Smooth muscle cell of the pulmonary artery (primary cell): ENCODE data around the gene SPEG. TPM values are rescaled to one million over a fixed set of nuclear protein-coding genes. Genes with fewer than 3 reads are reported as not detected.

Source experiments
- total RNA-seq: library from RNA; depleted of rRNA; stranded (reverse); fragments of >200 nt; gene quantifications from 2 replicates; pipeline ENCODE4 v1.2.3, GENCODE V29; 2014

The SPEG gene
- total RNA-seq: 45.7 and 87.2 TPM in 2 replicates

DNA sequence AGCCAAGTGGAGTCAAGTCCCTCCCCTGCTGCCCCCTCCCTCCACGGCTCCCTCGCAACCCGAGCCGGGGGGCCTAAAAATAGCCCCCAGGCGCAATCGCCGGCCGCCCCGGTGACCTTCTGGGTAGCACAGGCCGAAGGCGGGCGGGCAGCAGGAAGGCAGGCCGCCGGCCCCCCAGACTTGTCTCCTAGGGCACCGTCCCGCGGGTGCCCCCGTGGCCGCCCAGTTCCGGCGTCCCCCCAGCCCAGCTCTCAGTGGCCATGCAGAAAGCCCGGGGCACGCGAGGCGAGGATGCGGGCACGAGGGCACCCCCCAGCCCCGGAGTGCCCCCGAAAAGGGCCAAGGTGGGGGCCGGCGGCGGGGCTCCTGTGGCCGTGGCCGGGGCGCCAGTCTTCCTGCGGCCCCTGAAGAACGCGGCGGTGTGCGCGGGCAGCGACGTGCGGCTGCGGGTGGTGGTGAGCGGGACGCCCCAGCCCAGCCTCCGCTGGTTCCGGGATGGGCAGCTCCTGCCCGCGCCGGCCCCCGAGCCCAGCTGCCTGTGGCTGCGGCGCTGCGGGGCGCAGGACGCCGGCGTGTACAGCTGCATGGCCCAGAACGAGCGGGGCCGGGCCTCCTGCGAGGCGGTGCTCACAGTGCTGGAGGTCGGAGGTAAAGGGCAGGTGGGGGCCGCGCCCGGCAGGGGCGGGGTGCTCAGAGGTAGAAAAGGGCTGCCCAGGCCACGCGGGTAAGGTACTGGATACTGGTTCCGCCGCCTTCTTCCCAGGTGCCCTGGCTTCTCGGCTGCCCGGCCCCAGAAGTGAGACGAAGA lies at the start of gene SPEG:
Gene SPEG (plus strand): TSS at position 126 of the 808 bp plus-strand sequence. CDS start 135 bp downstream, at position 261.

DNA sequence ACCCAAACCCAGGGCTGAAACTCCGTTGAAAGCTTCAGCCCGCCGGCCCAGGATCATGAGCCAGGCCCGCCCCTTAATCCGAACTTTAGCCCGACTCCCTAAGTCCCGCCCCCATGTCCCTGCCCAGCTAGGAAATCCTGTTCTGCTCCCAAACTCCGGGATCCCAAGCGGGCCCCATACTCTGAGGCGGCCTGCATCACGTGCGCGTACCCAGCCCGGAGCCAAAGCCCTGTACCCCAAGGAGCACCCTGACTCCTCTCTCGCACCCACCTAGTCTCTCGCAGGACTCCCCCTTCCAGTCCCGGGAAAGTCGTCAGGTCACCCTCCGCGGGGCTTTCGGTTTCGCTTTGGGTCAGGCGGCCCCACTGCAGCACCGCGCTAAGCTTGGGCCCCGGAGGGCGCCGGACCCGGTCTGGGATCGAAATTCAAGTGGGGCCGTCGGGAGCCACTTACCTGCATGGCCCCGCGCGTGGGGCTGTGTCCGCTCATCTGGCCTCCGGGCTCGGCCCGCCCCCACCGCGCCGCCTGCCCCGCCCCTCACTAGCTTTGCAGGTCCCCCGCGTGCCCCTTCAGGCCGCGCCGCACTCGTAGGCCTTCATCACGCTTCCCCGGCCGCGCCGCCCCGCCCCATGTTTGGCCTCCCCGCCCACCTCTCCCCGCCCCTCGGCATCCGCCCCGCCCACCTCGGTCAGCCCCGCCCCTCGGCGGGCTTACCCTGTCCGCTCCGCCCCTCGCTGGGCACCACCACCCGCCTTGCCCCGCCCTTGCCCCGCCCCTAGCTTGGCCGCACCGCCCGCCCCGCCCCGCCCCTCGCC lies 47.1 kb upstream of the SPEG start, which contains the start of gene DNPEP:
Gene DNPEP (minus strand): TSS at position 607 of the 815 bp plus-strand sequence. CDS start 118 bp downstream, at position 489.

DNA sequence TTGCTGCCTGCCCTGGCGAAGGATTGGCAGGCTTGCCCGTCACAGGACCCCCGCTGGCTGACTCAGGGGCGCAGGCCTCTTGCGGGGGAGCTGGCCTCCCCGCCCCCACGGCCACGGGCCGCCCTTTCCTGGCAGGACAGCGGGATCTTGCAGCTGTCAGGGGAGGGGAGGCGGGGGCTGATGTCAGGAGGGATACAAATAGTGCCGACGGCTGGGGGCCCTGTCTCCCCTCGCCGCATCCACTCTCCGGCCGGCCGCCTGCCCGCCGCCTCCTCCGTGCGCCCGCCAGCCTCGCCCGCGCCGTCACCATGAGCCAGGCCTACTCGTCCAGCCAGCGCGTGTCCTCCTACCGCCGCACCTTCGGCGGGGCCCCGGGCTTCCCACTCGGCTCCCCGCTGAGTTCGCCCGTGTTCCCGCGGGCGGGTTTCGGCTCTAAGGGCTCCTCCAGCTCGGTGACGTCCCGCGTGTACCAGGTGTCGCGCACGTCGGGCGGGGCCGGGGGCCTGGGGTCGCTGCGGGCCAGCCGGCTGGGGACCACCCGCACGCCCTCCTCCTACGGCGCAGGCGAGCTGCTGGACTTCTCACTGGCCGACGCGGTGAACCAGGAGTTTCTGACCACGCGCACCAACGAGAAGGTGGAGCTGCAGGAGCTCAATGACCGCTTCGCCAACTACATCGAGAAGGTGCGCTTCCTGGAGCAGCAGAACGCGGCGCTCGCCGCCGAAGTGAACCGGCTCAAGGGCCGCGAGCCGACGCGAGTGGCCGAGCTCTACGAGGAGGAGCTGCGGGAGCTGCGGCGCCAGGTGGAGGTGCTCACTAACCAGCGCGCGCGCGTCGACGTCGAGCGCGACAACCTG lies 16.3 kb upstream of the SPEG start, which contains the start of gene DES:
Gene DES (plus strand): TSS at position 223 of the 857 bp plus-strand sequence. CDS start 86 bp downstream, at position 309.

DNA sequence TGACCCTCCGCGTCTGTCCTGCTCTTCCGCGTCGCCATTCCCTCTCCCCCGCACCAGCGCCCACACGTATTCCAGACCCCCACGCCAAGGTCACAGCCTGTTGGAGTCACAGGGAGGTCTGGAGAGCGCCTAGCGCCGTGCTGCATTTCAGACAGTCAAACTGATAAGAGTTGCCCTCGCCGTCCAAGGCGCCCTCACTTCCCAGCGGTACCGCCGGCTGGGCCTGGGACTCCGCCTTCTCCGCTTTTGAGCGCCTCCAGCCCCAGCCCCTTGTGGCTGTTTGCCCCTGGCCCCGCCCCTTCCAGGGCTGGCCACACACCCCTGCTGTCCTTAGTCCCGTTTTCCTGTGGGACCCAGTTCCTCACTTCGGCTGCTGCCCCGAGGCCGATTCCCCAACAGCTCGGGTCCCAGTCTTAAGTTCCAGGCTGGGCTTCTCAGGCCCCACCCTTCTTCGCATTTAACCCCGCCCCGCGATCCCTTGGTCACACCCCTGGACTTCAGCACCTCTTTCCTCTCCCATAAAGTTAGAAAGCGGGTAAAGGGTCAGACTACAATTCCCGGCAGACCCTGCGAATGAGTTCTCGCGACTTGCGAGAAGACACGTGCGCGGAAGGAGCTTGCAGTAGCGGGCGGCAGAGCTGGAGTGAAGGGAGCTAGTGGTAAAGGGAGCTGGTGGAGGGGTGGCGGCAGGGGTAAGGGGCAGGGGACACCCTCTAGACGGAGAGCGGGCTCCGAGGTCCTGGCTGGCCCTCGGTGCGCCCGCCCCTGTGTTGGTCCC lies 63.8 kb downstream of the SPEG start, which contains the start of gene GMPPA:
Gene GMPPA (plus strand): TSS at position 612 of the 778 bp plus-strand sequence. CDS start 1,085 bp downstream, outside the sequence.

DNA sequence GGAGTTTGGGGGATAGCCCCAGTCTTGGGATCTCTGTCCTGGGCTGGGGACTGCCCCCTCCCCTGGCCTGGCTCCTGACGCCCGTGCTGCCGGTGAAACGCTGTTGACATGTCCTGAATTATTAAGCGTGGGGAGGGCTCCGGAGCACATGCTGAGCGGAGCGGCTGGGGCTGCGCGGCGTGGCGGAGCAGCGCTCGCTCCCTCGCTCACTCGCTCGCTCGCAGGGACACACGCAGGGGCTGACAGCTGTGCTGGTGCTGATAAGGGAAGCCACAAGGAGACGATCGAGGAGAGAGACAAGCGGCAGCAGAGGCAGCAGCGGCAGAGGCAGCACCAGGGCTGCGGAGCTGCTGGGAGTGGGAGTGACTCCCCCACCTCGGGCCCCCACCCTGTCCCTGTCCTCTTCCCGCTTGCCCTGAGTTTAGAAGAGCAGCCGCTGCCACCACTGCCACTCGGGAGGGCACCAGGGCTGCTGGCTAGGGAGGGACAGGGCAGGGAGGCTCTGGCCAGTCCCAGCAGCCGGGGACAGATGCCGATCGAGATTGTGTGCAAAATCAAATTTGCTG lies 79.6 kb downstream of the SPEG start, which contains the start of gene ASIC4:
Gene ASIC4 (plus strand): TSS at position 287 of the 566 bp plus-strand sequence. CDS start 243 bp downstream, at position 530.

DNA sequence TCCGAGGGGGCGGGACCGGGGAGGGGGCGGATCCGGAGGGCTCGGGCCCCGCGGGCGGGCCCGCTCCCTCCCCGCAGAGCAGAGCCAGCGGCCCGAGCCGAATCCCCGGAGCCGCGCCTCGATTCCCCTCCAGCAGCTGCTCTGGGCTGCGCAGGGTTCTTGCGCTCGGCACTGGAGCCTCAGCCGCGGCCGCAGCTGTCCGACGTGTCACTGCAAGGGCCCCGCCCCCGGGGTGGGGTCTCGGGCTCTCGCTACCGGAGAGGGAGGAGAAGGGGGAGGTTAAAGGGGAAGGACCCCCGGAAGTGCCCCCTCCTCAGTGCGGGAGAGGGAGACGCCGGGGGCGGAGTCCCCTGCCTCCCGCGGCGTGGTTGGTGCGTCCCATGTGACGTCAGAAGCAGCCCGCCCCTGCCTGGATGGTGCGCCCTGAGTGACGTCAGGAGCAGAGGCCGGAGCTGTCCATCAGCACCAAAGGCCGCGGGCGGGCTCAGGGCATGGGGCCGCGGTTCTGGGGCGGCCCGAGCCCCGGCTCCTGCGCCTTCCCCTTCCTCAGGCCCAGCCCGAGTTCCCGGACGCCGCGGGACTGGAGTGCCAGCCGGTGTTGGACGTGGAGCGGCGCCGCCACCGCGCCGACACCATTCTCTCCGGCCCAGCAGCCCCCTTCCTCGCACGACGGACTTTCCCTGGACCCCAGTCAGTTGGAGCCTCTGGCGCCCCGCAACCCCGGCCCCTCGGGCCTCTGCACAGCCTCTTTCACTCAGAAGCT lies 109.1 kb downstream of the SPEG start, which contains the start of the genes CHPF and TMEM198:
Gene CHPF (minus strand): TSS at position 214 of the 763 bp plus-strand sequence. CDS start 271 bp downstream, outside the sequence.
Gene TMEM198 (plus strand): TSS at position 433 of the 763 bp plus-strand sequence. CDS start 700 bp downstream, outside the sequence.

Other genes with a start within 250 kb of the SPEG start
- gene ZFAND2B, start 228.1 kb upstream of the SPEG start, total RNA-seq: 18.1 and 26.0 TPM in 2 replicates
- 69.9 and 77.9 TPM in 2 replicates for gene ABCB6, start 215.9 kb upstream of the SPEG start, total RNA-seq
- gene ATG9A, start 205.2 kb upstream of the SPEG start, total RNA-seq: 73.2 and 73.7 TPM in 2 replicates
- 41.4 and 52.1 TPM in 2 replicates for gene ANKZF1, start 205.0 kb upstream of the SPEG start, total RNA-seq
- 12.1 and 14.9 TPM in 2 replicates for gene GLB1L, start 189.4 kb upstream of the SPEG start, total RNA-seq
- 31.2 and 31.4 TPM in 2 replicates for gene STK16, start 189.4 kb upstream of the SPEG start, total RNA-seq
- gene TUBA4B, start 181.6 kb upstream of the SPEG start, total RNA-seq: not detected in 2 replicates
- 17.9 and 19.6 TPM in 2 replicates for gene TUBA4A, start 180.9 kb upstream of the SPEG start, total RNA-seq
- gene DNAJB2, start 155.5 kb upstream of the SPEG start, total RNA-seq: 74.7 and 78.8 TPM in 2 replicates
- gene PTPRN, start 125.4 kb upstream of the SPEG start, total RNA-seq: 23.5 and 45.4 TPM in 2 replicates
- gene RESP18, start 102.1 kb upstream of the SPEG start, total RNA-seq: not detected in 2 replicates
- gene DNPEP, start 46.9 kb upstream of the SPEG start, total RNA-seq: 68.5 and 91.9 TPM in 2 replicates
- 1.1 and 3.0 TPM in 2 replicates for gene DES, start 16.5 kb upstream of the SPEG start, total RNA-seq
- gene GMPPA, start 64.0 kb downstream of the SPEG start, total RNA-seq: 60.6 and 64.6 TPM in 2 replicates
- 0.39 and 0.46 TPM in 2 replicates for gene ASIC4, start 79.6 kb downstream of the SPEG start, total RNA-seq
- gene CHPF, start 109.0 kb downstream of the SPEG start, total RNA-seq: 341 and 462 TPM in 2 replicates
- gene TMEM198, start 109.2 kb downstream of the SPEG start, total RNA-seq: 1.3 and 1.4 TPM in 2 replicates
- gene OBSL1, start 136.7 kb downstream of the SPEG start, total RNA-seq: 57.9 and 64.4 TPM in 2 replicates
- gene INHA, start 137.5 kb downstream of the SPEG start, total RNA-seq: 0.26 and 0.43 TPM in 2 replicates
- 13.2 and 18.0 TPM in 2 replicates for gene STK11IP, start 163.0 kb downstream of the SPEG start, total RNA-seq
- 4.0 and 7.0 TPM in 2 replicates for gene SLC4A3, start 192.8 kb downstream of the SPEG start, total RNA-seq